IPS DF 4.7 (cell line): ENCODE measurements around the gene MRPL28.
"Not testable (repeated sequence)": the region's sequence is repeated elsewhere in the genome, so short reads cannot be mapped to it uniquely, and the experiment has no call there.

Source experiments
- DNase-seq: peaks from one replicate; pipeline ENCODE4 v3.0.0-alpha.2; 2013; ENCODE audit warnings: low spot score; ENCODE audit errors: extremely low read depth

MRPL28 gene

DNA sequence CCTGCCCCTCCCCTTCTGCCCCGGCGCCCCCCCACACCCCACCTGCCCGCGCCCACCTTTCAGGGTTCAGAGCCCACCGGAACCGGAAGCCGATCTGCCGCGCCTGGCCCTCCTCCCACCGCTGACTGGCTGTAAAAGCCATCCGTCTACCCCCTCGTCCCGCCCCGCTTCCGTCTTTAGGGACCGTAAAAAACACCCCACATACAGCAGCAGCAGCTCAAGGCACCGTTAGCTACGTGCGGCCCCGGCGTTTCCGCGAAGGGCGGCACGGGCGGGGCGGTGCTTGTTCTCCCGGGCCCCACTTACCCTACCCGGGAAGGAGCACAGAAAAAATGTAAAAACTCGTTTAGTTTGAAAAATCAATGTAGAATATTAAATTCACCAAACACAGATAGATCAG lies at the start of gene MRPL28:
TSS of gene MRPL28 (minus strand) at position 96 of the 400 bp plus-strand sequence. CDS start 320 bp downstream, outside the sequence.
- no peak for DNase-seq

DNA sequence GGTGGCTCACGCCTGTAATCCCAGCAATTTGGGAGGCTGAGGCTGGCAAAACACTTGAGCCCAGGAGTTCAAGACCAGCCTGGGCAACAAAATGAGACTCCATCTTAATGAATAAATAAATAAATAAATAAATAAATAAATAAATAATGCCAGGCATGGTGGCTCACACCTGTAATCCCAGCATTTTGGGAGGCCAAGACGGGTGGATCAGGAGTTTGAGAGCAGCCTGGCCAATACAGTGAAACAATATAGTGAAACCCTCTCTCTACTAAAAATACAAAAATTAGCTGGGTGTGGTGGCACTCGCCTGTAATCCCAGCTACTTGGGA lies 44.8 kb upstream of the MRPL28 start:
- DNase-seq = not testable (repeated sequence)

DNA sequence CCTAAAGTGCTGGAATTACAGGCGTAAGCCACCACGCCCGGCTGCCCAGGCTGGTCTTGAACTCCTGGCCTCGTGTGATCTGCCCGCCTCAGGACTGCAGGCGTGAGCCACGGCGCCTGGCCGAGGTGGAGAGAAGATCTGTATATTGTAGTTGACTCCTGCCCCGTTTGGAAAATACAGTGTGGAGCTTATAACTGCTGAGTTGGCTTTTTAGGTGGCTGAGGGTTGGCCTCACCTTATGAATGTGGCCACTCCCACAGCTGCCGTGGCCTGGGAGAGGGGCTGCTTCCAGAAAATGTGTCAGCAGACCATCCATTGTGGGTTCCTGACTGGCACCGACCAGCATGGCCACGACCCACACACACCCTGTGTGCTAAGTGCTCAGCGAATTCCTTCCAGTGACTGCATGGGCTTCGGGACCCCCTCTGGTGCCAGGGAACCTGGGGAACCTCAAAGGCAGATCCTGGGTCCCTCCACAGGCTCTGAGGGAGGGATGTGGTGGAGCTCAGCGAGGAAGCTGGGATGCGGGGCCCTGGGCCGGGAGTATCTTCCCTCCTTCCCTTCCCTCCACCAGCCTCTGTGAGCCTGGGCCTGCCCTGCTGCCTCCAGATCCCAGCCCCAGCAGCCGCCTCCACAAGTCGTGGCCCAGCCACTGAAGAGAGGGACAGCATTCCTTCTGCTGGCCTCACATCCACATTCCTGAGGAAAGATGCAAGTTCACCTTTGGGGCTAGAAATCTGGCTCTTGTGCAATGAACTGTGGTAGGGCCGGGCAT lies 44.2 kb upstream of the MRPL28 start:
- no peak for DNase-seq

DNA sequence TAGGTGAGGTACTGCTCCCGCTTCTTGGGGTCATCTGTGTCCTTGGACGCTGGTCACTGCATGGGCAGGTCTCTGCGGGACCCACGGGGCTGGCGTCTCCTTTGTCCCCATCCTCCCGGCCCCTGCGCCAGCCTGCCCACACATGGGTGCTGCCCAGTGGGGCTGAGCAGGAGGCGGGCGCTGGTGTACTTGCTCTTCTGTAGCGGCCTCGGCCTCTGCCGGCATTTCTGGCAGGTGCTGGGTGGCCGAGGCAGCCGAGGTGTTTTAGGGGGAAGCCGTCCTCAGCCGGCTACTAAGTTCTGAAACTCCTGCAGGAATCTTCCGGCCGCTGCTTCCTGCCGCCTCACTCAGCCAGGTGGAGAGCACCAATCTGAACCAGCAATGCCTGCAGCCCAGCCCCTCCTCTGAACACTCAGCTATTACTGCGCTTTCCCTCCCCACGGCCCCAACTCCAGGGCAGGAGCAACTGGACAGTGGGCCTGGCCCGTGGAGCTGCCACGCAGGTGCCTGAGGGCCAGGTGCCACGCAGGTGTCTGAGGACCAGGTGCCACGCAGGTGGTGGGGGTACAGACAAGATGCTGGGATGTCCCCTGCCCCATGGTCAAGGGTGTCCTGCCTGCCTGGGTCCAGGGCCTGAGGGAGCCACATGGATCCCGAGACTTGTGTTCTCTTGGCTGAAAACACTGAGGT lies 41.4 kb upstream of the MRPL28 start:
- DNase-seq = no peak

DNA sequence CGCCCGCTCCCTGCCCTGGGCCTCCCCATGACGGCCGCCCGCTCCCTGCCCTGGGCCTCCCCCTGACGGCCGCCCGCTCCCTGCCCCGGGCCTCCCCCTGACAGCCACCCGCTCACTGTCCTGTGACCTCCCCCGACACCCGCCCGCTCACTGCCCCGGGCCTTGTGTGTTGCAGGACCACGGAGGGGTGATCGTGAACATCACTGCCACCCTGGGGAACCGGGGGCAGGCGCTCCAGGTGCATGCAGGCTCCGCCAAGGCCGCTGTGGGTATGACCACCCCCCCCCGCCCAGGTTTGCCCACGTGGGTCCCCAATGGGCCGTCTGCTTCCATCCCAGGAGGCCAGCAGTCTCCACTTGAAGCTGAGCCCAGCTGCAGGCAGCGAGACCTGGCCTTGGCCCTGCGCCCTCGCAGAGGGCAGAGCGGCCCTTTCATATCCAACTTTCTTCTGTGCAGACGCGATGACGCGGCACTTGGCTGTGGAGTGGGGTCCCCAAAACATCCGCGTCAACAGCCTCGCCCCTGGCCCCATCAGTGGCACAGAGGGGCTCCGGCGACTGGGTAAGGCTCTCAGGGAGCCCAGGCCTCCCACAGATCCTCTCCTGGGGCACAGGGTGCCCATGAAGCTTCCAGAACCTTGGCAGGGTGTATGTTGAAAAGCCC lies 40.3 kb upstream of the MRPL28 start:
- DNase-seq = no peak

DNA sequence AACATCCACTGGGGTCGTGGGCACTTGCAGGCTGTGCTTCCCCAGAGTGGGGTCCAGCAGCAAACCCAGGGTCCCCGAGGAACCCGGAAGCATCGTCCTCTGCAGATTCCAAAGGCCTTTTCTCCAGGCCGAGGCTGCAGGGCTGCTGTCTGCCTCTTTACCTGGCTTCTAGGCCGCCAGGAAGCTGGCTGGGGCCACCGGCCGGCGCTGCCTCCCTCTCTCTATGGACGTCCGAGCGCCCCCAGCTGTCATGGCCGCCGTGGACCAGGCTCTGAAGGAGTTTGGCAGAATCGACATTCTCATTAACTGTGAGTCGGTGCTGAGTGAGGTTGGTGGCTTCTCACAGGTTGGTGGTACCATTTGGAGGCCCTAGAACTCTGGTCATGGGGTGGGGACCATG lies 36.9 kb upstream of the MRPL28 start:
- DNase-seq = no peak

DNA sequence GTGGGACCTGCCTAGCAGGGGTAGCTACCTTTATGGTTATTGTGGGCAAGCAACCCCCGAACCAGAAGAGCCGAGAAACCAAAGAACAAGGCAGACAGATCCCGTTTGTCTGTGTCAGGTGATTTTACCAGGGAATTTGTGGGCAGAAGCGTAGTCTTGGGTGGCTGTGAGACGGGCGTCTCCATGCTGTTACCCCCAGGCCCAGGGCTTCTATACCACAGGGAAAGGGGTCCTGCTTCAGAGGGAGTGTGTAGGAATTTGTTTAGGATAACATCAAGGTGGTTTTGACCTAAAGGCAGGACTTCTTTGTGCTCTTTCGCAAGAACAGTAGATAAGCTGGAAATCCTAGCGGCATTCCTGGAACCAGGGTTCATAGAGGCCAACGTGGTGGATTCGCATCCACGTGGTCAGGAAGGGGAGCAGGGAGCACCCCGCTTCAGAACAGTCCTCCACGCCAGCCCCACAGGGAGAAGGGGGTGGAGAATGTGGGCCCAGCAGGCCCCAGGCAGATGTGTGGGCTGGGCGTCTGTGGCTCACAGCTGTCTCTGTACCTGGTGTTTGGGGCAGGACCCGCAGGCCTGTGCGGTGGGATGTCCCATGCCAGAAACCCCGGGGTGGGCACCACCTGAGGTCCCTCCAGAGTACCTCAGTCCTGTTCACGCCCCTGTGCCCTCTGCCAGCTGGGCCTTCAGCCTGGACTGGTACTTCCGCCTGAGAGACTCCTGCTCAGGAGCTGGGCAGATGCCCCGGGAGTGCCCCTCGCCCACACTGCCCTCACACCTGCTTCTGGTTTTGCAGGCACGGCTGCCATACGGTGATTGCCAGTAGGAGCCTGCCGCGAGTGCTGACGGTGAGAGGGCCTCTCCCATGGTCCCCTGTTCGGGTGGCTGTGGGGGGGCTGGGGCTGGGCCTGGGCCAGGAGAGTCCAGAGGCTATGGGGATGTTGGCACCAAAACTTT lies 35.5 kb upstream of the MRPL28 start:
- no peak for DNase-seq

DNA sequence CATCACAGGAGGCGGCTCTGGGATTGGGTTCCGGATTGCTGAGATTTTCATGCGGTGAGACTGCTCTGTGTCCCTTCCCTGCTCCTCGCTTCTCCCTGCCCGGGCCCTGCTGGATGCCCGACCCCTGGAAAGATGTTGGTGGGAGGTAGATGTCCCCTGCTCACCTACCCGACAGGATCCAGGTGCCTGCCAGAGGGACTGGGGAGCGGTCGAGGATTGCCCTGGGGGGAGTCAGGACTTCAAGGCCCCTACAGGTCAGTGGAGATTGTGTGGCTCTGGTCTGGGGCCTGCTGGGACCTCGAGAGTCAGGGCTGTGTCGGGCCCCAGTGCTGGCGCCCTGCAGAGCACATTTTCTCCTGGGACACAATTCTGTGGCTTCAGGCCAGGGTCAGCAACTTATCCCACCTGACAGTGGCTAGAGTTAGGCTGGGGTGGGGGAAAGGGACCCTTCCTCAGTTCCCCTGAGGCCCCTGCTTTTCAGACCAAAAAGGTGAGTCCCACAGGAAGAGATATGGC lies 34.7 kb upstream of the MRPL28 start:
- no peak for DNase-seq

DNA sequence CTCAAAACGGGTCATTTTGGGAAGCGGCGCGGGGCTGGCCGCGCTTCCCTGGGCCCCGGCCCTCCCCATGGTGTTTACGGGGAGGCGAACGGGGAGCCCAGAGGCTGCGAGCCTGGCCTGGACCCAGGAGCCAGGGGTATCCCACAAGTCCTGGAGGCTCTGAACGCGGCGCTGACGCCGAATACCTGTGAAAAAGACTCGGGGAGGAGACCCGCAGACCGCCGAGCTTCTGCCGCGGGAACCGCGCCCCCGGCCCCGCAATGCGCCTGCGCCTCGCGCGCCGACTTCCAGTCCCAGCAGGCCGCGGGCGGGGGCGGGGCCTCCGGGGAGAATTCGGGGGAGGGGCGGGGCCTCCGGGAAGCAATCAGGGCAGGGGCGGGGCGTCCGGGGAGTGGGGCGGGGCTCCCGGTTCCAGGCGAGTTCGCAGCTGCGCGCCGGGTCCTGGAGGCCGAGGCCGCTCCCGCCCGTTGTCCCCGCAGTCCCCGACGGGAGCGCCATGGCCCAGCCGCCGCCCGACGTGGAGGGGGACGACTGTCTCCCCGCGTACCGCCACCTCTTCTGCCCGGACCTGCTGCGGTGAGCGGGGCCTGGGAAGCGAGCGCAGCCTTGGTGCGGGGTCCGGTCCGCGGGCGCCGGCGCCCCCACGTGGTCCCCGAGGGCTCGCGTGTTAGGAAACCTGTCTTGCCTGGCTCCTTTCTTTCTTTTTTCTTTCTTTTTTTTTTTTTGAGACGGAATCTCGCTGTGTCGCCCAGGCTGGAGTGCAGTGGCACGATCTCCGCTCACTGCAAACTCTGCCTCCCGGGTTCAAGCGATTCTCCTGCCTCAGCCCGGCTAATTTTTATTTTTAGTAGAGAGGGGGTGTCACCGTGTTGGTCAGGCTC lies 31.4 kb upstream of the MRPL28 start, which contains the start of gene DECR2:
TSS of gene DECR2 (plus strand) at position 418 of the 881 bp plus-strand sequence. CDS start at position 497, 79 bp downstream.
- no peak for DNase-seq

DNA sequence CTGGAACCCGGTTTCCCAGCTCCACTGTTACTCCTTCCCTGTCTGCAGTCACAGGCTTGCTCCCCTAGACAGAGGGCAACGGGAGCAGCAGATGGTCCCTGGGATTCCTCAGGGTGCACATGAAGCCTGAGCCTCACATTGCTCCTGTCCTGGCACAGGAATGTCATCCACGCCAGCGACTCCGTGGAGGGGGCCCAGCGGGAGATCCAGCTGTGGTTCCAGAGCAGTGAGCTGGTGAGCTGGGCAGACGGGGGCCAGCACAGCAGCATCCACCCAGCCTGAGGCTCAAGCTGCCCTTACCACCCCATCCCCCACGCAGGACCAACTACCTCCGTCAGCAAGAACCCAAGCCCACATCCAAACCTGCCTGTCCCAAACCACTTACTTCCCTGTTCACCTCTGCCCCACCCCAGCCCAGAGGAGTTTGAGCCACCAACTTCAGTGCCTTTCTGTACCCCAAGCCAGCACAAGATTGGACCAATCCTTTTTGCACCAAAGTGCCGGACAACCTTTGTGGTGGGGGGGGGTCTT lies 29.8 kb upstream of the MRPL28 start:
- DNase-seq = no peak

DNA sequence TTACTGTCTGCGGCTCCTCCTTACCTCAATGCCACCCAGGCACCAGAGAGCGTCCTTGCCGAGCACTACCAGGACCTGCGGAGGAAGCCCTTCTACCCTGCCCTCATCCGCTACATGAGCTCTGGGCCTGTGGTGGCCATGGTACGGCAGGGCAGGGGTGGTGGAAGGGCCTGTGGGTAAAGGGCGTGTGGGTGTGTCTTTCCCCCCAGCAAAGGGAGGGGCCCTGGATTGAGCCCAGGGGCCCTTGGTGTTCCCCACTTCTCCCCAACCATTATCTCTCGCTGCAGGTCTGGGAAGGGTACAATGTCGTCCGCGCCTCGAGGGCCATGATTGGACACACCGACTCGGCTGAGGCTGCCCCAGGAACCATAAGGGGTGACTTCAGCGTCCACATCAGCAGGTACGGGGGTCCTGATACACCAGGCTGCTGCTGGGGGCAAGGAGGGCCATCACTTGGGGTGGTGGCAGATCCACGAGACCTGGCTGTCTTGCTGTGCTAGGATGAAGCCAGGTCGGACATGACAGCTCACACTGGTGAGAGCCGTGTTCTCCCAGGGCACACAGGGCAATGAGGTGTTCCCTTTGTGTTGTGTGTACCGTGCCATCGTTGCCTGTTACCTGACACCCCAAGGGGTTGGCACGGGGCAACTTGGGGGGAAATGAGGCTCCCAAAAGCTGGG lies 29.1 kb upstream of the MRPL28 start:
- DNase-seq = no peak

DNA sequence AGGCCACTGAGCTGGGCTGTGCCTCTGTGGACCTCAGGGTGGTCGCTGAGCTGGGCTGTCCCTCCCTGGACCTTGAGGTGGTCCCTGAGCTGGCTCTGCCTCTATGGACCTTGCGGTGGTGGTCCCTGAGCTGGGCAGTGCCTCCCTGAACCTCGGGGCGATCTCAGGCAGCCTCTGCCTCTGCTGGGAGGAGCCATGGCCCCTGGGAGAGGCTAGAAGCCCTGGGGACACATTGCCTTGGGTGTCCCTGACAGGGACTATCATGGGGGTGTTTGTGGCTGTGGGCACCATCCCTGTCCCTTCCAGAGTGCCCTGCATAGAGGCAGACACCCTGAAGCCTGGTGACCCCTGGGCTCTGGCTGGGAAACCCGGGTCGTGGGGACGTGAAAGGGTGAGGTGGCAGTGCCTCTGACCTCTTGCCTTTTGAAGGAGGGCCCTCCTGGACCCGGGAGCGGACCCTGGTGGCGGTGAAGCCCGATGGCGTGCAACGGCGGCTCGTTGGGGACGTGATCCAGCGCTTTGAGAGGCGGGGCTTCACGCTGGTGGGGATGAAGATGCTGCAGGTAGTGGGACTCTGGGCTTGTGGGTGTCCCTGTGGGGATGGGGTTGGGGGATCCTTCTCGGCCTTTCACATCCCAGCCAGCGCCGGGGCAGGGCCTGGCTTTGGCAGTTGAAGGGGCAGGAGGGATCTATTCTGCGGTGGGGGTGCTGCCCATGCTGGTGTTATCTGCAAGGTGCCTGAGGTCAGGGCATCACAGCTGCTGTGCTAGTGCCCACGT lies 28.4 kb upstream of the MRPL28 start:
- DNase-seq = no peak

DNA sequence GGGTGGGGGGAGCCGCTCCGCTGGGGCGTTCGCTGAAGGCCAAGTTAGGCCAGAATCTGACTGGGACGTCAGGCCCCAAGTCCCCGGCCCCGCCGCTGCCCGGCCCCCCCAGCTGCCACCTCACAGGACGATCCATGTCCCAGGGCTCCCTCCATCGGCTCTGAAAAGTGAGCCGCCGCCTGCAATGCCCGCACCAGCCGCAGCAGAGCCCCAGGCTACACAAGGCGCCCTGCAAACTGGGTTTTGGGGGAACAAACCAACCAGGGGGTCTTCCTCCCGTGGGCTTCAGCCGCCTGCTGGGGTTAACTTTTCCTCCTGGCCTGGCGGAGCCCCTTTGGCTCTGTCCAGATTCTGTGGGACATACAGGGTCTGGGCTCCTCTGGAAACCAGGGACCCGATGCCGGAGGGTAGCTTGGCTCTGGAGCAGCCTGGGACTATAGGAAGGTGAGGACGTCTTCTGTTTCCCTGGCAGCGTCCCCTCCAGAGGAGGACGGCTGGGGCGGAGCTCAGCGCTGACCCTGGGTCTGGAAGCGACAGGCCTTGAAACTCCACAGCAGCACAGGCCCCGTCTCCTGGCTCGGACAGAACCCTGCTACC lies 27.5 kb upstream of the MRPL28 start:
- no peak for DNase-seq

DNA sequence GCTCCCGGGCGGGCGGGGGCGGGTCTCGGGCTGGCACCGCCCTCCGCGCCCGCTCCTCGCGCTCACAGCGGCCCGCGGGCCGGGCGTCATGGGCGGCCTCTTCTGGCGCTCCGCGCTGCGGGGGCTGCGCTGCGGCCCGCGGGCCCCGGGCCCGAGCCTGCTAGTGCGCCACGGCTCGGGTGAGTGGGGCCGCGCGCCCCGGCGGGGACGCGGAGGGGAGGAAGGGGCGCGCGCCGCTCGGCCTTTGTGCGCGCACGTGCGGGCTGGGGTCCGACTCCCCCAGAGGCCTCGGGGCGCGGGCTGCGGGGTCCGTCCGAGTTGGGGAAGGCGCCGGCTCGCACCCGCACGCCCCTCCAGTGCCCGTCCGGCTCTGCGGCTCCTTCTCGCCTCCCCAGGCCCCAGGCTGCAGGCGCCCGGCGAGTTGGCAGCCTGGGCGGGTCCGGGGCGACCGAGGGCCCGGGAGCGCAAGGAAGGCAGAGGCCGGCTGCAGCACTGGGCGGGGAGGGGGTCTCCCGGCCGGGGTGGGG lies 26.9 kb upstream of the MRPL28 start, which contains the start of gene NME4:
TSS of gene NME4 (plus strand) at position 65 of the 527 bp plus-strand sequence. CDS start at position 89, 24 bp downstream.
- DNase-seq = no peak

DNA sequence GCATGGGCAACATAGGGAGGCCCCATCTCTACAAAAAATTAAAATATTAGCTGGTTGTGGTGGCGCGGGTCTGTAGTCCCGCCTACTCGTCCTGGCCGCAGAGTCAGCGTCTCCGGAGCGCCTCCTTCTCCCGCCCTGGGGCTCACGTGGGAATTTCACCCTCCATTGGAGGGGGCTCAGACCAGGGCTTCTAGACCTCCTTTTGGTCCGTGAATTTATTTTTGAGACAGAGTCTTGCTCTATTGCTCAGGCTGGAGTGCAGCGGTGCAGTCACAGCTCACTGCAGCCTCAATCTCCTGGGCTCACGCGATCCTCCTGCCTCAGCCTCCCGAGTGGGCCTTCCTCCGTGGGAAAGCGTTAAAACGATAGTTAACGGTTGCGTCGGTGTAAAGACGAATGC lies 26.3 kb upstream of the MRPL28 start:
- no peak for DNase-seq

DNA sequence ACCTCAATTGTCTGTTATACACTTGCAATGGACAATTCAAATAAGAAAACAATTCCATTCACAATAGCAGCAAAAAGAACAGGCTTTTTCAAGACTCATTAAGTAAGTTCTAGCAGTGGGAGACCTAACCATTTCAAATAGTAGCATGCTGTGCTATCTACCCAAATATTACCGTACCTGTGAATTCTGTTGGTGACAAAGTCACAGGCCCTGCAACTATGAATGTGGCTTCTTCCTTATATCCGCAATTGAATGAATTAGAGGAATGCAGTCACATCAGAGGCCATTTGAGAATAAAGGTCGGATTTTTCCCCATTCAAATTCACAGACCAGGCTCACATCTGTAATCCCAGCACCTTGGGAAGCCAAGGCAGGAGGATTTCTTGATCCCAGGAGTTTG lies 25.9 kb upstream of the MRPL28 start:
- DNase-seq = no peak

DNA sequence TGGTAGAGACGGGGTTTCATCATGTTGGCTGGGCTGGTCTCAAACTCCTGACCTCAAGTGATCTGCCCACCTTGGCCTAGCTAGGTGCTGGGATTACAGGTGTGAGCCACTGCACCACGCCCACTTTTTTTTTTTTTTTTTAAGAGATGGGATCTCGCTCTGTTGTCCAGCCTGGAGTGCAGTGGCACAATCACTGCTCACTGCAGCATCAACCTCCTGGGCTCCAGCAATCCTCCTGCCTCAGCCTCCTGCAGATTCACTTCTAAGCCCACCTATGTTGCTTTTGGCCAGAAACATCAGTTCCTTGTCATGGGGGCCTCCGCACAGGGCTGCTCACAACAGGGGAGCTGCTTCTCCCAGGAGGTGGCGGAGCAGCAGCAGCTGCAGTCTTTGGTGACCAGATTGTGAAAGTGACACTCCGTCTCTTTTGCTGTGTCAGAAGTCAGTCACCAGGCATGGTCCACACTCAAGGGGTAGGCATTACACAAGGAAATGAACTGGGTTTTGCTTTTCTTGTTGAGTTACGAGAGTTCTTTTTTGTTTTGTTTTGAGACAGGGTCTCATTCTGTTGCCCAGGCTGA lies 22.2 kb upstream of the MRPL28 start:
- no peak for DNase-seq
